Type B pancreatic cell (in vitro differentiated cells): ENCODE measurements around the gene ST14. TPM values are rescaled to one million over a fixed set of nuclear protein-coding genes. Genes with fewer than 3 reads are reported as not detected.

ENCODE experiments used
- DNase-seq: peaks from one replicate; pipeline ENCODE4 v3.0.0; 2021; ENCODE audit warnings: mixed read lengths; ENCODE audit not compliant: unreplicated experiment; ENCODE audit errors: extremely low spot score
- H3K27ac Mint-ChIP-seq: 2 replicates; pipeline ENCODE4 v1.8.0; 2021; ENCODE audit warnings: mild to moderate bottlenecking, mixed read lengths
- H3K27me3 Mint-ChIP-seq: 2 replicates; pipeline ENCODE4 v1.8.0; 2021; ENCODE audit warnings: mixed read lengths
- H3K36me3 Mint-ChIP-seq: 2 replicates; pipeline ENCODE4 v1.8.0; 2021; ENCODE audit warnings: mixed read lengths
- H3K4me1 Mint-ChIP-seq: one replicate; pipeline ENCODE4 v1.8.0; 2021; ENCODE audit warnings: mixed read lengths; ENCODE audit not compliant: unreplicated experiment
- H3K4me3 Mint-ChIP-seq: 2 replicates; pipeline ENCODE4 v1.8.0; 2021; ENCODE audit warnings: mild to moderate bottlenecking, mixed read lengths
- H3K9me3 Mint-ChIP-seq: 2 replicates; pipeline ENCODE4 v1.8.0; 2021; ENCODE audit warnings: mixed read lengths
- total RNA-seq: library from RNA; stranded (reverse); gene quantifications from 2 replicates; pipeline ENCODE4 v1.2.1, GENCODE V29; 2021; ENCODE audit warnings: low replicate concordance
- TF ChIP-seq, protein P1 (sequence below): fragments of 200-600 bp; sonication (generic); conservative IDR thresholded peaks from 2 replicates; pipeline ENCODE4 v1.5.0; 2021; ENCODE audit warnings: antibody characterized with exemption, mild to moderate bottlenecking

Gene ST14
- total RNA-seq, 1 donor from 2014 or later: 71.7 TPM

DNA sequence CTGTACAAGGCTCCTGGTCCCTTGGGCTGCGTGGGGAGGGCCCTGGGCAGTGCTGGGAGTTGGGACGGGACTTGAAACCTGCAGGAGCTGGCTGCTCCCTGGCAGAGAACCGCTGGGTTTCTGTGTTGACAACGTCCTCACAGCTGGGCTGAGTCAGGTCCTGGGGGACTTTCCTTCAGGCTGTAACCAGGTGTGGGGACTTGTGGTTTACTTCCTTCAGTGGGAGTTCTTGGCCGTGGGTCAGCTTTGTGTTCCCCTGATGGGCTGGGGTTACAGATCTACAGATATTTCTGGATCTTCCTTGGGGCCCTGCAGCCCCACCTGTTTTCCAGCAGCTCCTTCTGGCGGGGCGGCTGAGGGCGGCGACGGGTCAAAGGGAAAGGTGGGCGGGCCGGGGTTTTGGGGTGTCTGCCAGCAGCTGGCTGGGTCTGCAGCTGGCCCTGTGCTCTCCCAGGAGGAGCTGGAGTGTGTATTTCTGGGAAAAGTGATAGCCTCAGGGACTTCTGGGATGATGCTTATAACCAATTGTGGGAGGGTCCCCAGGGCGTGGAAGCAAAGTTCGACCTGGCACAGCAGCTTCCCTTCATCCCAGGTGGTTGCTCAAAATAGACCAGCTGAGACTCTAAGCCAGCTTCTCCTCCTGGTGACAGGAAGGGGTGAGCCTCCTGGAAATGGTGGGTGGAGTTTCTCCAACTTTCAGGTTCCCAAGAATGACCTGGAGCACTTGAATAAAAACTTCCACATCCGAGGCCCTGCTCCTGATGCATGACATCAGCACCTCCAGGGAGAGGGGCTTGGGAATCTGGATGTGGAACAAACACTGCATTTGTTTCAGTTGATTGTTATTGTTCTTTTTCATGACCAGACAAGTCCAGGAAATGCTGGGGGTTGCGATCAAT is 19.1 kb downstream of the ST14 start:
- H3K36me3 Mint-ChIP-seq: peaks cover 5% of the 10 kb centered on the region
- H3K27ac Mint-ChIP-seq: peak overlapping the region; percentile 48
- H3K4me1 Mint-ChIP-seq: peaks cover 31% of the 10 kb centered on the region
- DNase-seq: no peak
- H3K4me3 Mint-ChIP-seq: no peak overlapping the region
- TF ChIP-seq, protein P1, sequence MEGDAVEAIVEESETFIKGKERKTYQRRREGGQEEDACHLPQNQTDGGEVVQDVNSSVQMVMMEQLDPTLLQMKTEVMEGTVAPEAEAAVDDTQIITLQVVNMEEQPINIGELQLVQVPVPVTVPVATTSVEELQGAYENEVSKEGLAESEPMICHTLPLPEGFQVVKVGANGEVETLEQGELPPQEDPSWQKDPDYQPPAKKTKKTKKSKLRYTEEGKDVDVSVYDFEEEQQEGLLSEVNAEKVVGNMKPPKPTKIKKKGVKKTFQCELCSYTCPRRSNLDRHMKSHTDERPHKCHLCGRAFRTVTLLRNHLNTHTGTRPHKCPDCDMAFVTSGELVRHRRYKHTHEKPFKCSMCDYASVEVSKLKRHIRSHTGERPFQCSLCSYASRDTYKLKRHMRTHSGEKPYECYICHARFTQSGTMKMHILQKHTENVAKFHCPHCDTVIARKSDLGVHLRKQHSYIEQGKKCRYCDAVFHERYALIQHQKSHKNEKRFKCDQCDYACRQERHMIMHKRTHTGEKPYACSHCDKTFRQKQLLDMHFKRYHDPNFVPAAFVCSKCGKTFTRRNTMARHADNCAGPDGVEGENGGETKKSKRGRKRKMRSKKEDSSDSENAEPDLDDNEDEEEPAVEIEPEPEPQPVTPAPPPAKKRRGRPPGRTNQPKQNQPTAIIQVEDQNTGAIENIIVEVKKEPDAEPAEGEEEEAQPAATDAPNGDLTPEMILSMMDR: no peak
- peaks cover 5% of the 10 kb centered on the region for H3K9me3 Mint-ChIP-seq
- no peaks in the 10 kb centered on the region for H3K27me3 Mint-ChIP-seq

DNA sequence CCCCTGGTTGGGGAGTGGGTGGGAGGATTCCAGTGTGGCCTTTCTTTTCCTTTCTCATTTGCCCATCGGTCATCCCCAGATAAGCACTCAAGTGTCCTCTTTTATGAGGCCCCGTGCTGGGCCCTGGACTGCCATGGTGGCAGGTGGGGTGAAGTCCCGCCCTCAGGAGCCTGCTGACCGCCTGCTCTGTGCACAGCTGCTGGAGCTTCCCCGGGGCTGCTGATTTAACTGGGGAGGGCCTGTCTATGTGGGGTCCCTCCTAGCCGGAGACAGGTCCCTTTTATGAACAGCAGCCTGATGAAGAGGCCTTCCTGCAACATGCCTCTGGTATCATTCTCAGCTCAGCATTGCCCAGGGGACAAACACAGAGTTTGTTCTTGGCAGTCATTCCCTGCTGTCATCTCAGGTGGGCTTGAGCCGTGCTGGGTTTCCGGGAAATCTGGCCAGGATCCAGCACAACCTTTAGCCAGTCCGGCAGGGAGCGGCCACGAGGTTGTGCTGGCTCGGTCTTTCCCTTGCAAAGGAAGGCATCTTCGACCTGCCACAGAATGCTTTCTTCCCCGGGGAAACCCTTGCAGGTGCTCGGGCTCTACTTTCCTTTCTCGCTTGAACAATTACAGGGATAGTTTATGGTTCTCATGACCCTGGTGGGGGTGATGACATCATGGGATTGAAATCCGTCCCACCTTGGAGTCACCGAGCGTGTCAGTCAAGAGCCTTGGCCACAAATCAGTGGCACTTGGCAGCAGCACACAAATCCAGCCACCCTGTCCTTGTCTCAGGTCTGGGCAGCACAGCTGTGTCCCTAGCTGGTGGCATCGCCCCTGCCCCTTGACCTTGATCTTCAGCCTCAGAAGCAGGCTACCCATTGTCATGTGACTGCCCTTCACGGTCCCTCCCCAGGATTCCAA is 20.1 kb downstream of the ST14 start:
- Mint-ChIP-seq H3K27me3 (no peaks in the 10 kb centered on the region), H3K4me3 (no peak overlapping the region), H3K4me1 (peaks cover 31% of the 10 kb centered on the region), H3K36me3 (peaks cover 4% of the 10 kb centered on the region), H3K9me3 (peaks cover 4% of the 10 kb centered on the region), H3K27ac (peak overlapping the region; percentile 94)
- no peak for DNase-seq
- TF ChIP-seq, protein P1: no peak

GRCh38 chr11:130180491-130180890 is 20.9 kb downstream of the ST14 start:
- Mint-ChIP-seq H3K4me3 (peak overlapping the region; percentile 69), H3K4me1 (peaks cover 31% of the 10 kb centered on the region), H3K27ac (peak overlapping the region; percentile 94), H3K36me3 (no peaks in the 10 kb centered on the region), H3K9me3 (no peaks in the 10 kb centered on the region), H3K27me3 (no peaks in the 10 kb centered on the region)
- no peak for DNase-seq
- TF ChIP-seq, protein P1: no peak

DNA sequence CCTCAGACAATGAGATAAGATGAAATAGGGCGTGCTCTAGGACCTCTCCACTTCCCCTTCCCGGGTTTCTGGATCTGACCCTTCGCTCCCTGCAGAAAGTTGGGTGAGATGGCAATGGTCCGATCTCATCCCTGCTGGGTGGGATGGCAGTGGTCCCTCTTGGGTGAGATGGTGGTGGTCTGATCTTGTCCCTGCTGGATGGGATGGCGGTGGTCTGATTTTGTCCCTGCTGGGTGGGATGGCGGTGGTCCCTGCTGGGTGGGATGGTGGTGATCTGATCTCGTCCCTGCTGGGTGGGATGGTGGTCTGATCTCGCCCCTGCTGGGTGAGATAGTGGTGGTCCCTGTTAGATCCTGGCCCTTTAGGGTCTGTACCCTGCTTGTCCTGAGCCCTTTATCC is 21.3 kb downstream of the ST14 start:
- Mint-ChIP-seq H3K4me3 (peak overlapping the region; percentile 69), H3K9me3 (no peaks in the 10 kb centered on the region), H3K36me3 (no peaks in the 10 kb centered on the region), H3K4me1 (peaks cover 31% of the 10 kb centered on the region), H3K27ac (peak overlapping the region; percentile 94), H3K27me3 (no peaks in the 10 kb centered on the region)
- no peak for DNase-seq
- TF ChIP-seq, protein P1: no peak

- H3K4me3 Mint-ChIP-seq: peak overlapping the region; percentile 65
- no peak for DNase-seq
- no peaks in the 10 kb centered on the region for H3K9me3 Mint-ChIP-seq
- H3K27me3 Mint-ChIP-seq: no peaks in the 10 kb centered on the region
- peak overlapping the region; percentile 94 for H3K27ac Mint-ChIP-seq
- no peaks in the 10 kb centered on the region for H3K36me3 Mint-ChIP-seq
- peaks cover 31% of the 10 kb centered on the region for H3K4me1 Mint-ChIP-seq
- TF ChIP-seq, protein P1: no peak
Measured at GRCh38 chr11:130181295-130182272, 22.0 kb downstream of the ST14 start.
